Body of pancreas (tissue), 4 donors: Measurements from ENCODE around the gene PLP1.

Experiments
- CTCF ChIP-seq, 7 experiments: fragments of 450-650 bp in 4 of 7; fragments of 200-600 bp in 3 of 7; sonication (generic) in 3 of 7; IDR thresholded peaks; one replicate each; pipeline ENCODE4 v1.5.1; 2016 to 2019; ENCODE audit warnings: antibody characterized with exemption in 7 of 7
- POLR2A ChIP-seq, 3 donors: fragments of 450-650 bp; IDR thresholded peaks; one replicate each; pipeline ENCODE4 v1.6.1; 2016; ENCODE audit warnings: antibody characterized with exemption in 3 of 3, mild to moderate bottlenecking in 2 of 3

- no peak for TF ChIP-seq CTCF (IDR thresholded peaks at IDR 0.05)
- no peak for TF ChIP-seq POLR2A (IDR thresholded peaks at IDR 0.05)
Measured at GRCh38 chrX:103776546-103776945, at the start of gene PLP1.
